GM12801 (cell line): ENCODE data around the gene SPRYD3.

Experiments
- CTCF ChIP-seq: IDR thresholded peaks from one replicate; pipeline ENCODE4 v1.5.1; 2011; ENCODE audit warnings: control low read depth; ENCODE audit not compliant: insufficient read length; ENCODE audit errors: extremely low read depth

The SPRYD3 gene

GRCh38 chr12:53047221-53048032 is 31.8 kb downstream of the SPRYD3 start:
- no peak for TF ChIP-seq CTCF

- no peak for TF ChIP-seq CTCF
These were observed 32.5 kb downstream of the SPRYD3 start for GRCh38 chr12:53046655-53047220.

GRCh38 chr12:53045696-53046045 is 33.5 kb downstream of the SPRYD3 start:
- no peak for TF ChIP-seq CTCF

- TF ChIP-seq CTCF: no peak
These were observed 34.1 kb downstream of the SPRYD3 start for GRCh38 chr12:53044896-53045695.

- TF ChIP-seq CTCF: no peak
These were observed 35.1 kb downstream of the SPRYD3 start for GRCh38 chr12:53044052-53044581.

GRCh38 chr12:53042607-53043454 is 36.4 kb downstream of the SPRYD3 start:
- TF ChIP-seq CTCF: no peak
